HepG2 (cell line): ENCODE measurements around the gene ID4. TPM values are rescaled to one million over a fixed set of nuclear protein-coding genes. Genes with fewer than 3 reads are reported as not detected.

Source experiments
- ARHGAP35 ChIP-seq: sonication (generic); formaldehyde crosslinking; IDR thresholded peaks from 2 replicates; pipeline ENCODE4 v1.9.0; 2022; ENCODE audit warnings: mild to moderate bottlenecking, inconsistent platforms, moderate library complexity, missing genetic modification reagents, borderline replicate concordance
- FOXC1 ChIP-seq: sonication (generic); formaldehyde crosslinking; IDR thresholded peaks from 2 replicates; pipeline ENCODE4 v1.8.0; 2022; ENCODE audit warnings: mild to moderate bottlenecking, missing genetic modification reagents, borderline replicate concordance
- GLI4 ChIP-seq: sonication (generic); formaldehyde crosslinking; IDR thresholded peaks from 2 replicates; pipeline ENCODE4 v1.5.1; 2020; ENCODE audit warnings: missing genetic modification reagents, mild to moderate bottlenecking, moderate library complexity, borderline replicate concordance
- KDM6A ChIP-seq: IDR thresholded peaks from 2 replicates; pipeline ENCODE4 v1.6.1; 2016; ENCODE audit warnings: low read depth
- MAF1 ChIP-seq: sonication (generic); formaldehyde crosslinking; IDR thresholded peaks from 2 replicates; pipeline ENCODE4 v1.5.0; 2020; ENCODE audit warnings: missing genetic modification reagents, borderline replicate concordance
- MIER3 ChIP-seq: IDR thresholded peaks from 2 replicates; pipeline ENCODE4 v1.6.1; 2016; ENCODE audit warnings: missing compliant biosample characterization, borderline replicate concordance
- PHF8 ChIP-seq: sonication (generic); formaldehyde crosslinking; IDR thresholded peaks from 2 replicates; pipeline ENCODE4 v1.5.0; 2020; ENCODE audit warnings: missing genetic modification reagents
- SIX1 ChIP-seq: sonication (generic); formaldehyde crosslinking; IDR thresholded peaks from 2 replicates; pipeline ENCODE4 v1.4.0; 2020; ENCODE audit warnings: missing genetic modification reagents, borderline replicate concordance
- TP53 ChIP-seq: sonication (generic); formaldehyde crosslinking; conservative IDR thresholded peaks from 2 replicates; pipeline ENCODE4 v1.4.0; 2020; ENCODE audit warnings: missing genetic modification reagents
- ZFP37 ChIP-seq: sonication (generic); formaldehyde crosslinking; IDR thresholded peaks from 2 replicates; pipeline ENCODE4 v1.4.0; 2020; ENCODE audit warnings: missing genetic modification reagents, borderline replicate concordance
- ZNF143 ChIP-seq: sonication (generic); formaldehyde crosslinking; IDR thresholded peaks from 2 replicates; pipeline ENCODE4 v1.4.0; 2020; ENCODE audit warnings: missing genetic modification reagents
- ZNF251 ChIP-seq: sonication (generic); formaldehyde crosslinking; IDR thresholded peaks from 2 replicates; pipeline ENCODE4 v1.9.0; 2021; ENCODE audit warnings: mild to moderate bottlenecking, missing genetic modification reagents
- ZNF326 ChIP-seq: sonication (generic); formaldehyde crosslinking; IDR thresholded peaks from 2 replicates; pipeline ENCODE4 v1.4.0; 2020; ENCODE audit warnings: missing genetic modification reagents, borderline replicate concordance
- ZNF501 ChIP-seq: sonication (generic); formaldehyde crosslinking; IDR thresholded peaks from 2 replicates; pipeline ENCODE4 v1.5.1; 2020; ENCODE audit warnings: mild to moderate bottlenecking, moderate library complexity, missing genetic modification reagents
- ZNF510 ChIP-seq: sonication (generic); formaldehyde crosslinking; IDR thresholded peaks from 2 replicates; pipeline ENCODE4 v1.4.0; 2020; ENCODE audit warnings: low read depth, mild to moderate bottlenecking, missing genetic modification reagents
- ZNF564 ChIP-seq: sonication (generic); formaldehyde crosslinking; IDR thresholded peaks from 2 replicates; pipeline ENCODE4 v1.8.1; 2023; ENCODE audit warnings: mild to moderate bottlenecking, missing genetic modification reagents
- ZNF614 ChIP-seq: IDR thresholded peaks from 2 replicates; pipeline ENCODE4 v1.6.1; 2018; ENCODE audit warnings: missing biosample characterization, missing genetic modification reagents, inconsistent platforms, borderline replicate concordance
- polyA plus RNA-seq, 8 experiments: library from polyadenylated mRNA; depleted of rRNA in 3 of 8; stranded (reverse) in 7 of 8; unstranded in 1 of 8; fragments of >200 nt; fragmentation: Illumina TruSeq in 4 of 8; extraction: Trizol in 4 of 8; gene quantifications; 2 replicates each; pipeline versions ENCODE4 v1.2.1 to v1.2.3, GENCODE V29; 2011 to 2016; ENCODE audit warnings: low read depth in 4 of 8, missing spikeins in 1 of 8, mixed read lengths in 1 of 8; ENCODE audit not compliant: insufficient read depth in 1 of 8
- total RNA-seq, 5 experiments: library from RNA; depleted of rRNA; stranded (reverse); fragments of >200 nt; fragmentation: Illumina TruSeq; extraction: Trizol; gene quantifications; 2 replicates each; pipeline ENCODE4 v1.2.3, GENCODE V29; 2016; ENCODE audit warnings: low read depth in 1 of 5
- TF ChIP-seq, protein P1 (sequence below): sonication (generic); formaldehyde crosslinking; conservative IDR thresholded peaks from 2 replicates; pipeline ENCODE4 v1.4.0; 2020; ENCODE audit warnings: missing genetic modification reagents
- TF ChIP-seq, protein P2 (sequence below): sonication (generic); formaldehyde crosslinking; IDR thresholded peaks from 2 replicates; pipeline ENCODE4 v1.8.0; 2022; ENCODE audit warnings: missing genetic modification reagents, low read depth, mild to moderate bottlenecking, borderline replicate concordance
- TF ChIP-seq, protein P3 (sequence below): sonication (generic); formaldehyde crosslinking; IDR thresholded peaks from 2 replicates; pipeline ENCODE4 v1.5.0; 2020; ENCODE audit warnings: missing genetic modification reagents
- TF ChIP-seq, protein P4 (sequence below): sonication (generic); formaldehyde crosslinking; IDR thresholded peaks from 2 replicates; pipeline ENCODE4 v1.4.0; 2020; ENCODE audit warnings: missing genetic modification reagents
- TF ChIP-seq, protein P5 (sequence below): sonication (generic); formaldehyde crosslinking; IDR thresholded peaks from 2 replicates; pipeline ENCODE4 v1.4.0; 2020; ENCODE audit warnings: missing genetic modification reagents, mild to moderate bottlenecking, borderline replicate concordance
- TF ChIP-seq, protein P6 (sequence below): sonication (generic); formaldehyde crosslinking; IDR thresholded peaks from 2 replicates; pipeline ENCODE4 v1.4.0; 2020; ENCODE audit warnings: mild to moderate bottlenecking, missing genetic modification reagents

ID4 gene
- total and polyA plus RNA-seq, 2 of the 13 experiments (the other 11 are each of a cell fraction or from before 2014, with no cell fraction given), result 0.20 to 0.44 TPM

DNA sequence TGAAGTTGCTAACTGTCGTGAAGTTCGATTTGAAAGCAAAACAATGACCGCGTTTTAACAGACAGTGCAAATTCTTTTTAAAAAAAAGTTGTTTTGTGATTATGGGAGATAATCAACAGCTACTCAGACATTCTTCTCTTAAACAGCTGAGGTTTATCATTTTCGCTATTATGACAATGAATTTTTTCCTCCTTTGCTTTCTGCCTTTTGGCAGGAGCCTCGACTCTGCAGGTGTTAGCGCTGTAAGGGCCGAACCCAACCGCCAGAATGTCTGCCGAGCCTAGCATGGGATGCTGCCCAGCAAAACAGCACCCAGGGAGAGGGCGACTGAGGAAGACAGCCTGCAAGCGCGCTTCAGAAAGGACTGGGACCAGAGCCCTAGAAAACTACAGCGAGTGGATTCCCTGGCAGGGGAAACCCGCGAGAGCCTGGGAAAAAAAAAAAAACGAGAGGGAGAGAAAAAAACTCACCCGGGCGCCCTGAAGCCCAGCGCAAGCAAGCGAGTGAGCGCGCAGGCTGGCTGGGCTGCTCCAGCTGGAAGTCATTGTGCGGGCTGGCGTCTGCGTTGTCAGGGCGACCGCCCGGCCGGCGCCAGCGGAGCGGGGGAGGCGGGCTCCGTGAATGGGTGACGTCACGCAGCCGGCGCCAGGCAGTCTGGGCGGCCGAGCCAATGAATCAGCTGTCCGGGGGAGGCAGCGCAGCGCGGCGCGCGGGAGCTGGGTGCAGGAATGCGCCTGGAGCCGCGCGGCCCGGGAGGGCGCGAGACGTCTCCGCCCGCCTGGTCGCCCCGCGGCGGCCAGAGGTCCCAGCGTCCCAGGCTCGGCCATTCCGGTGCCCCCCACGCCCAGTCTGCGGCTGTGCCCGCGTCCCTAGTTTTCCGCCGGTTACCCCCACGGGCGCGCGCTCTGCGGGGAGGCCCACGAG lies 32.7 kb upstream of the ID4 start (continued):
- TF ChIP-seq ZNF326 (CRISPR knock-in tag) (no peak), ZNF251 (CRISPR knock-in tag) (no peak), ZNF143 (CRISPR knock-in tag) (peak; percentile 67), SIX1 (CRISPR knock-in tag) (no peak), ZFP37 (CRISPR knock-in tag) (0 out of 2 replicates have a peak, but pooled peaks have one; percentile 59), KDM6A (no peak), TP53 (CRISPR knock-in tag) (no peak; the same call in 1 of the 2 replicates), ZNF501 (CRISPR knock-in tag) (peak; percentile 93), MIER3 (CRISPR knock-in tag) (no peak; the same call in 1 of the 2 replicates), ARHGAP35 (CRISPR knock-in tag) (peak; percentile 84), ZNF614 (CRISPR knock-in tag) (no peak), MAF1 (peak; percentile 80; the same call in 1 of the 2 replicates), ZNF564 (CRISPR knock-in tag) (peak; percentile 85), FOXC1 (CRISPR knock-in tag) (peak; percentile 61; the same call in 1 of the 2 replicates), GLI4 (CRISPR knock-in tag) (no peak), PHF8 (CRISPR knock-in tag) (peak; percentile 55), ZNF510 (CRISPR knock-in tag) (no peak)
- TF ChIP-seq, protein P1, sequence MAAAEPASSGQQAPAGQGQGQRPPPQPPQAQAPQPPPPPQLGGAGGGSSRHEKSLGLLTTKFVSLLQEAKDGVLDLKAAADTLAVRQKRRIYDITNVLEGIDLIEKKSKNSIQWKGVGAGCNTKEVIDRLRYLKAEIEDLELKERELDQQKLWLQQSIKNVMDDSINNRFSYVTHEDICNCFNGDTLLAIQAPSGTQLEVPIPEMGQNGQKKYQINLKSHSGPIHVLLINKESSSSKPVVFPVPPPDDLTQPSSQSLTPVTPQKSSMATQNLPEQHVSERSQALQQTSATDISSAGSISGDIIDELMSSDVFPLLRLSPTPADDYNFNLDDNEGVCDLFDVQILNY (CRISPR knock-in tag), result peak; percentile 90
- TF ChIP-seq, protein P2, sequence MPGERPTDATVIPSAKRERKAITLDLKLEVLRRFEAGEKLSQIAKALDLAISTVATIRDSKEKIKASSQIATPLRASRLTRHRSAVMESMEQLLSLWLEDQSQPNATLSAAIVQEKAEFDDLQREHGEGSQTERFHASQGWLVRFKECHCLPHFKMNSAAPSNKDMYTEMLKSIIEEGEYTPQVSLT (CRISPR knock-in tag), result no peak; the same call in 1 of the 2 replicates
- TF ChIP-seq, protein P3, sequence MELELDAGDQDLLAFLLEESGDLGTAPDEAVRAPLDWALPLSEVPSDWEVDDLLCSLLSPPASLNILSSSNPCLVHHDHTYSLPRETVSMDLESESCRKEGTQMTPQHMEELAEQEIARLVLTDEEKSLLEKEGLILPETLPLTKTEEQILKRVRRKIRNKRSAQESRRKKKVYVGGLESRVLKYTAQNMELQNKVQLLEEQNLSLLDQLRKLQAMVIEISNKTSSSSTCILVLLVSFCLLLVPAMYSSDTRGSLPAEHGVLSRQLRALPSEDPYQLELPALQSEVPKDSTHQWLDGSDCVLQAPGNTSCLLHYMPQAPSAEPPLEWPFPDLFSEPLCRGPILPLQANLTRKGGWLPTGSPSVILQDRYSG, result no peak; the same call in 1 of the 2 replicates
- TF ChIP-seq, protein P4, sequence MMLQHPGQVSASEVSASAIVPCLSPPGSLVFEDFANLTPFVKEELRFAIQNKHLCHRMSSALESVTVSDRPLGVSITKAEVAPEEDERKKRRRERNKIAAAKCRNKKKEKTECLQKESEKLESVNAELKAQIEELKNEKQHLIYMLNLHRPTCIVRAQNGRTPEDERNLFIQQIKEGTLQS (CRISPR knock-in tag), result peak; percentile 95
- TF ChIP-seq, protein P5, sequence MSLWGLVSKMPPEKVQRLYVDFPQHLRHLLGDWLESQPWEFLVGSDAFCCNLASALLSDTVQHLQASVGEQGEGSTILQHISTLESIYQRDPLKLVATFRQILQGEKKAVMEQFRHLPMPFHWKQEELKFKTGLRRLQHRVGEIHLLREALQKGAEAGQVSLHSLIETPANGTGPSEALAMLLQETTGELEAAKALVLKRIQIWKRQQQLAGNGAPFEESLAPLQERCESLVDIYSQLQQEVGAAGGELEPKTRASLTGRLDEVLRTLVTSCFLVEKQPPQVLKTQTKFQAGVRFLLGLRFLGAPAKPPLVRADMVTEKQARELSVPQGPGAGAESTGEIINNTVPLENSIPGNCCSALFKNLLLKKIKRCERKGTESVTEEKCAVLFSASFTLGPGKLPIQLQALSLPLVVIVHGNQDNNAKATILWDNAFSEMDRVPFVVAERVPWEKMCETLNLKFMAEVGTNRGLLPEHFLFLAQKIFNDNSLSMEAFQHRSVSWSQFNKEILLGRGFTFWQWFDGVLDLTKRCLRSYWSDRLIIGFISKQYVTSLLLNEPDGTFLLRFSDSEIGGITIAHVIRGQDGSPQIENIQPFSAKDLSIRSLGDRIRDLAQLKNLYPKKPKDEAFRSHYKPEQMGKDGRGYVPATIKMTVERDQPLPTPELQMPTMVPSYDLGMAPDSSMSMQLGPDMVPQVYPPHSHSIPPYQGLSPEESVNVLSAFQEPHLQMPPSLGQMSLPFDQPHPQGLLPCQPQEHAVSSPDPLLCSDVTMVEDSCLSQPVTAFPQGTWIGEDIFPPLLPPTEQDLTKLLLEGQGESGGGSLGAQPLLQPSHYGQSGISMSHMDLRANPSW (CRISPR knock-in tag), result no peak; the same call in 1 of the 2 replicates
- TF ChIP-seq, protein P6, sequence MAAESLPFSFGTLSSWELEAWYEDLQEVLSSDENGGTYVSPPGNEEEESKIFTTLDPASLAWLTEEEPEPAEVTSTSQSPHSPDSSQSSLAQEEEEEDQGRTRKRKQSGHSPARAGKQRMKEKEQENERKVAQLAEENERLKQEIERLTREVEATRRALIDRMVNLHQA (CRISPR knock-in tag), result no peak
